Right lobe of liver (tissue), 4 donors: Measurements from ENCODE around the gene ZNF672.

Experiments
- CTCF ChIP-seq, 4 donors: fragments of 200-600 bp in 3 of 4; fragments of 450-650 bp in 1 of 4; IDR thresholded peaks; one replicate each; pipeline versions ENCODE4 v1.5.1 to v1.8.0; 2016 to 2022; ENCODE audit warnings: antibody characterized with exemption in 4 of 4, mild to moderate bottlenecking in 2 of 4
- POLR2A ChIP-seq: fragments of 450-650 bp; IDR thresholded peaks from one replicate; pipeline ENCODE4 v1.6.1; 2017; ENCODE audit warnings: antibody characterized with exemption, mild to moderate bottlenecking
- donor health status: DM: no; HTN: no; CAD: no.
- donor health status: DM: no; HTN: no; CAD: no.
- donor health status: DM: no; HTN: yes; CAD: no.

- TF ChIP-seq CTCF (IDR thresholded peaks at IDR 0.05) (no peak), POLR2A (no peak)
Measured at GRCh38 chr1:248885646-248886045, 47.6 kb downstream of the ZNF672 start.
